Progenitor cell of endocrine pancreas (in vitro differentiated cells): ENCODE results near the gene PTGR1. TPM values are rescaled to one million over a fixed set of nuclear protein-coding genes. Genes with fewer than 3 reads are reported as not detected.

Source experiments
- DNase-seq: peaks from one replicate; pipeline ENCODE4 v3.0.0; 2021; ENCODE audit warnings: low spot score; ENCODE audit not compliant: unreplicated experiment
- H3K27ac Mint-ChIP-seq: 2 replicates; pipeline ENCODE4 v1.8.0; 2021; ENCODE audit warnings: mild to moderate bottlenecking, moderate library complexity, mixed read lengths
- H3K27me3 Mint-ChIP-seq: 2 replicates; pipeline ENCODE4 v1.8.0; 2021; ENCODE audit warnings: mixed read lengths
- H3K36me3 Mint-ChIP-seq: 2 replicates; pipeline ENCODE4 v1.8.0; 2022; ENCODE audit warnings: mixed read lengths; ENCODE audit not compliant: insufficient read depth
- H3K4me1 Mint-ChIP-seq: 2 replicates; pipeline ENCODE4 v1.8.0; 2021; ENCODE audit warnings: low read depth, mixed read lengths
- H3K4me3 Mint-ChIP-seq: 2 replicates; pipeline ENCODE4 v1.8.0; 2021; ENCODE audit warnings: low read depth, mild to moderate bottlenecking, moderate library complexity, mixed read lengths
- H3K9me3 Mint-ChIP-seq: 2 replicates; pipeline ENCODE4 v1.8.0; 2021; ENCODE audit warnings: low read depth, mixed read lengths
- total RNA-seq: library from RNA; stranded (reverse); gene quantifications from 2 replicates; pipeline ENCODE4 v1.2.1, GENCODE V29; 2021
- TF ChIP-seq, protein P1 (sequence below): fragments of 200-600 bp; sonication (generic); IDR thresholded peaks from one replicate; pipeline ENCODE4 v1.5.0; 2021; ENCODE audit warnings: antibody characterized with exemption, mild to moderate bottlenecking; ENCODE audit not compliant: unreplicated experiment

Gene PTGR1
- total RNA-seq, 1 donor from 2014 or later, result 50.1 TPM

DNA sequence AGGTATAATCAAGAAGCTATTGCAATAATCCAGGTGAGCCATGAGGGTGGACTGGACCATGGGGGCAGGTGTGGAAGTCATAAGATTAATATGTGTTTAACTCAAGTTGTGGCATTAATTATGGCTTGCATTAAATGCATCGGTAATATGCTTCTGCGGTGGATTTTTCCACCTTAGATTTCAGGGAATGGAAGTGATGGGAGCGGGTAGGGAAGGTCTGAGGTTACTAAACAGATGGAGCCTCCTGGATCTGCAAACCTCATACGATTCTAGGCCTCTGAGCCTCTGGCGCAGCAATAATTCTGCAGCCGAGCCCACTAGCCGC, 74.8 kb downstream of the PTGR1 start:
- TF ChIP-seq, protein P1, sequence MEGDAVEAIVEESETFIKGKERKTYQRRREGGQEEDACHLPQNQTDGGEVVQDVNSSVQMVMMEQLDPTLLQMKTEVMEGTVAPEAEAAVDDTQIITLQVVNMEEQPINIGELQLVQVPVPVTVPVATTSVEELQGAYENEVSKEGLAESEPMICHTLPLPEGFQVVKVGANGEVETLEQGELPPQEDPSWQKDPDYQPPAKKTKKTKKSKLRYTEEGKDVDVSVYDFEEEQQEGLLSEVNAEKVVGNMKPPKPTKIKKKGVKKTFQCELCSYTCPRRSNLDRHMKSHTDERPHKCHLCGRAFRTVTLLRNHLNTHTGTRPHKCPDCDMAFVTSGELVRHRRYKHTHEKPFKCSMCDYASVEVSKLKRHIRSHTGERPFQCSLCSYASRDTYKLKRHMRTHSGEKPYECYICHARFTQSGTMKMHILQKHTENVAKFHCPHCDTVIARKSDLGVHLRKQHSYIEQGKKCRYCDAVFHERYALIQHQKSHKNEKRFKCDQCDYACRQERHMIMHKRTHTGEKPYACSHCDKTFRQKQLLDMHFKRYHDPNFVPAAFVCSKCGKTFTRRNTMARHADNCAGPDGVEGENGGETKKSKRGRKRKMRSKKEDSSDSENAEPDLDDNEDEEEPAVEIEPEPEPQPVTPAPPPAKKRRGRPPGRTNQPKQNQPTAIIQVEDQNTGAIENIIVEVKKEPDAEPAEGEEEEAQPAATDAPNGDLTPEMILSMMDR, result no peak
- no peak for DNase-seq
- Mint-ChIP-seq H3K9me3 (no peaks in the 10 kb centered on the region), H3K27ac (peak overlapping the region; percentile 87), H3K4me3 (peak overlapping the region; percentile 84), H3K4me1 (peaks cover 15% of the 10 kb centered on the region), H3K27me3 (peaks cover 9% of the 10 kb centered on the region), H3K36me3 (peaks cover 2% of the 10 kb centered on the region)

DNA sequence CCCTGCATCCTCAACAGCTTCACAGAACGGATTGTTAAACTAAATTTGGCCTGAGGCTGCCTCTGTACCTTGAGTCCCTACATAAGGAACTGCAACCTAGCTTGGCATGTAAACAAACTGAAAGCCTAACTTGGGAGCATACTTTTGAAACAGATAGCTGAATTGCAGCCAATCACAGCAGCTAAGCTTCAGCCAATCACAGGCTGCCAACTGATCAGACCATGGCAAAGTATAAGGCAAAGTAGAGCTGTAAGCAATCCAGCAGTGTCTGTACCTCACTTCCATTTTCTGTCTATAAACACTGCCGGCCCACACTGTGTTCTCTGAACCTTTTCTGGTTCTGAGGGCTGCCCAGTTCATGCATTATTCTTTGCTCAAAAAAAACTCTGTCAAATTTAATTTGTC, 83.4 kb downstream of the PTGR1 start:
- H3K27me3 Mint-ChIP-seq, result peaks cover 5% of the 10 kb centered on the region
- H3K27ac Mint-ChIP-seq, result no peak overlapping the region
- peaks cover 9% of the 10 kb centered on the region for H3K9me3 Mint-ChIP-seq
- H3K4me3 Mint-ChIP-seq, result no peak overlapping the region
- H3K36me3 Mint-ChIP-seq, result no peaks in the 10 kb centered on the region
- TF ChIP-seq, protein P1, result no peak
- no peaks in the 10 kb centered on the region for H3K4me1 Mint-ChIP-seq
- no peak for DNase-seq

DNA sequence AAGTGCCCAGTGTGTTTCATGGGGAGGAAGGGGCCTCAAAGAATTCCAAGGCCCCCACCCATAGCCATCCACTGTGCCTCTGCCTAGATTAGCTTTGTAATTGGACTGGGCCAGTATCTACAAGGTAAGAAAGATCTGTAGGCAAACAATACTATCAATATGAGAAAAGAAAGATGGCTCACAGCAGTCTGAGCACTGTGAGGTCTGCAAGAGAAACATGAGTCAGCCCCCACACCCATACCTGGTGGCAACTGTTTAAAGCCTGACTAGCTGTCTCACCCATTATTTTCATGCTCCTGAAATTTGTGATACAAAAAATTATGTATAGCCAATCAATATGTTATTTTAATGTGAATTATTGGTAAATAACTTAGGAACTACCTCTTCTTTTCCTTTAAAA, 84.5 kb downstream of the PTGR1 start:
- Mint-ChIP-seq H3K9me3 (peaks cover 12% of the 10 kb centered on the region), H3K27me3 (no peaks in the 10 kb centered on the region), H3K36me3 (no peaks in the 10 kb centered on the region), H3K4me1 (no peaks in the 10 kb centered on the region), H3K27ac (no peak overlapping the region), H3K4me3 (no peak overlapping the region)
- no peak for DNase-seq
- TF ChIP-seq, protein P1, result no peak

Other genes with a start within 250 kb of the PTGR1 start
- 116 and 117 TPM in 2 replicates for gene ECPAS, start 115.3 kb downstream of the PTGR1 start, total RNA-seq
- gene ZNF483, start 74.5 kb downstream of the PTGR1 start, total RNA-seq, result 20.3 and 21.7 TPM in 2 replicates
- gene DNAJC25, start 31.7 kb upstream of the PTGR1 start, total RNA-seq, result 7.5 and 8.5 TPM in 2 replicates
- gene GNG10, start 62.0 kb upstream of the PTGR1 start, total RNA-seq, result 27.5 and 32.2 TPM in 2 replicates
- not detected in 2 replicates for gene SHOC1, start 195.3 kb upstream of the PTGR1 start, total RNA-seq